CD14-positive monocyte (primary cell): ENCODE results near the gene STEAP4. TPM values are rescaled to one million over a fixed set of nuclear protein-coding genes. Genes with fewer than 3 reads are reported as not detected.
A peak's percentile ranks its signal among the peaks of the same experiment; 100 is the strongest.

Experiments used
- DNase-seq, 3 donors: peaks; one replicate each; pipeline ENCODE4 v3.0.0-alpha.2; 2011 to 2022
- H2AFZ ChIP-seq: 2 replicates; pipeline ENCODE4 v1.6.0; 2012; ENCODE audit warnings: mild to moderate bottlenecking, low read depth, low read length, inconsistent platforms; ENCODE audit not compliant: insufficient read depth, poor library complexity, severe bottlenecking
- H3K27ac ChIP-seq, 2 donors: 1 replicate in 1 of 2; 2 replicates in 1 of 2; pipeline ENCODE4 v1.5.1; 2012 to 2013; ENCODE audit warnings: low read length in 2 of 2, control low read depth in 1 of 2, inconsistent platforms in 1 of 2, low read depth in 1 of 2, mild to moderate bottlenecking in 1 of 2
- H3K27me3 ChIP-seq, 2 donors: one replicate each; pipeline versions ENCODE4 v1.6.0 to v1.6.1; 2011 to 2013; ENCODE audit warnings: low read length in 2 of 2; ENCODE audit not compliant: control insufficient read depth in 2 of 2, insufficient read depth in 2 of 2
- H3K36me3 ChIP-seq, 2 donors: replicated peaks in 1 of 2; 1 replicate in 1 of 2; 2 replicates in 1 of 2; pipeline versions ENCODE4 v1.5.1 to v1.6.1; 2012 to 2013; ENCODE audit warnings: low read length in 2 of 2, control low read depth in 1 of 2, inconsistent platforms in 1 of 2, mild to moderate bottlenecking in 1 of 2; ENCODE audit not compliant: insufficient read depth in 2 of 2, control insufficient read depth in 1 of 2
- H3K4me1 ChIP-seq, 2 donors: 1 replicate in 1 of 2; 2 replicates in 1 of 2; pipeline versions ENCODE4 v1.5.1 to v1.6.1; 2012 to 2013; ENCODE audit warnings: low read length in 2 of 2, control low read depth in 1 of 2, inconsistent platforms in 1 of 2, mild to moderate bottlenecking in 1 of 2, moderate library complexity in 1 of 2; ENCODE audit not compliant: insufficient read depth in 2 of 2, control insufficient read depth in 1 of 2
- H3K4me2 ChIP-seq: replicated peaks from 2 replicates; pipeline ENCODE3; 2012; ENCODE audit warnings: low read length, moderate library complexity, mild to moderate bottlenecking; ENCODE audit not compliant: poor library complexity, severe bottlenecking; ENCODE audit errors: extremely low read depth
- H3K4me3 ChIP-seq, 3 experiments: fragments of 200-600 bp in 1 of 3; sonication (generic) in 1 of 3; replicated peaks in 1 of 3; 1 replicate in 2 of 3; 2 replicates in 1 of 3; pipeline ENCODE4 v1.5.1; 2011 to 2013; ENCODE audit warnings: low read length in 3 of 3, mild to moderate bottlenecking in 3 of 3, control low read depth in 2 of 3, low read depth in 2 of 3, inconsistent platforms in 1 of 3, moderate library complexity in 1 of 3
- H3K79me2 ChIP-seq: 2 replicates; pipeline ENCODE4 v1.6.0; 2012; ENCODE audit warnings: mild to moderate bottlenecking, control low read depth, inconsistent platforms, low read length, moderate library complexity; ENCODE audit not compliant: insufficient read depth
- H3K9ac ChIP-seq: 2 replicates; pipeline ENCODE4 v1.6.0; 2017; ENCODE audit warnings: low read length, mild to moderate bottlenecking; ENCODE audit not compliant: insufficient read depth, poor library complexity, severe bottlenecking
- H3K9me3 ChIP-seq, 2 donors: replicated peaks in 1 of 2; 1 replicate in 1 of 2; 2 replicates in 1 of 2; pipeline versions ENCODE4 v1.5.1 to v1.6.1; 2012 to 2013; ENCODE audit warnings: low read length in 2 of 2, control low read depth in 1 of 2; ENCODE audit not compliant: control insufficient read depth in 1 of 2, insufficient read depth in 1 of 2
- H4K20me1 ChIP-seq: 2 replicates; pipeline ENCODE4 v1.6.0; 2012; ENCODE audit warnings: mild to moderate bottlenecking, low read length, control low read depth, moderate library complexity; ENCODE audit not compliant: insufficient read depth
- H3K27ac Mint-ChIP-seq, 7 donors: one replicate each; pipeline ENCODE4 v1.8.0; 2020; ENCODE audit warnings: mild to moderate bottlenecking in 7 of 7, mixed read lengths in 7 of 7, moderate library complexity in 6 of 7, inconsistent platforms in 2 of 7
- H3K27me3 Mint-ChIP-seq, 3 donors: one replicate each; pipeline ENCODE4 v1.8.0; 2021 to 2022; ENCODE audit warnings: low read depth in 3 of 3, mild to moderate bottlenecking in 3 of 3, mixed read lengths in 3 of 3, moderate library complexity in 3 of 3, inconsistent platforms in 1 of 3
- H3K36me3 Mint-ChIP-seq, 2 donors: one replicate each; pipeline ENCODE4 v1.8.0; 2020; ENCODE audit warnings: mixed read lengths in 2 of 2, inconsistent platforms in 1 of 2, mild to moderate bottlenecking in 1 of 2
- H3K4me1 Mint-ChIP-seq: one replicate; pipeline ENCODE4 v1.8.0; 2020; ENCODE audit warnings: mild to moderate bottlenecking, mixed read lengths
- H3K4me3 Mint-ChIP-seq, 2 donors: one replicate each; pipeline ENCODE4 v1.8.0; 2020; ENCODE audit warnings: mild to moderate bottlenecking in 2 of 2, mixed read lengths in 2 of 2, moderate library complexity in 1 of 2
- H3K9me3 Mint-ChIP-seq, 7 donors: one replicate each; pipeline ENCODE4 v1.8.0; 2020 to 2022; ENCODE audit warnings: mixed read lengths in 7 of 7, mild to moderate bottlenecking in 6 of 7, moderate library complexity in 6 of 7, inconsistent platforms in 2 of 7
- CTCF ChIP-seq: fragments of 200-600 bp; IDR thresholded peaks from one replicate; pipeline ENCODE4 v1.8.0; 2022; ENCODE audit warnings: antibody characterized with exemption, mild to moderate bottlenecking
- WGBS: methylation state at CpG from one replicate; pipeline ENCODE4 v1.1.5; 2013; ENCODE audit warnings: missing lambda C conversion rate; ENCODE audit not compliant: insufficient coverage; 5-methylcytosine and 5-hydroxymethylcytosine counted together
- intact Hi-C, 2 donors: fragments of 100-400 bp; cut with micrococcal nuclease; formaldehyde crosslinking; loops; one replicate each; pipeline versions ENCODE4 v1.15.0 to v1.15.1; 2023
- polyA plus RNA-seq, 3 donors: library from polyadenylated mRNA; depleted of rRNA in 1 of 3; unstranded in 2 of 3; stranded (reverse) in 1 of 3; fragments of 300-500 nt in 2 of 3; fragments of >200 nt in 1 of 3; fragmentation: Illumina TruSeq in 2 of 3; gene quantifications; 1 replicate in 2 of 3; 2 replicates in 1 of 3; pipeline ENCODE4 v1.2.3, GENCODE V29; 2012 to 2021

The STEAP4 gene
- polyA plus RNA-seq, 3 donors: 17.1 to 40.0 (median 26.2) TPM

GRCh38 chr7:88280801-88281200 is 25.9 kb downstream of the STEAP4 start:
- no peak overlapping the region for H3K27ac Mint-ChIP-seq
- Histone ChIP-seq H3K36me3 (peaks cover 14 to 34% of the 10 kb centered on the region in 2 donors), H3K9ac (no peak overlapping the region), H2AFZ (no peak overlapping the region), H3K27ac (no peak overlapping the region), H3K9me3 (no peaks in the 10 kb centered on the region), H3K4me1 (peaks cover 27 to 52% of the 10 kb centered on the region in 2 donors), H3K4me2 (no peak overlapping the region), H3K4me3 (no peak overlapping the region), H3K79me2 (no peaks in the 10 kb centered on the region), H4K20me1 (no peaks in the 10 kb centered on the region), H3K27me3 (no peaks in the 10 kb centered on the region)
- no peak for TF ChIP-seq CTCF
- H3K4me1 Mint-ChIP-seq: peaks cover 43% of the 10 kb centered on the region
- intact Hi-C loops: no loop called here
- H3K9me3 Mint-ChIP-seq: peaks cover 0 to 3% (median 0%) of the 10 kb centered on the region in 7 donors
- no peak overlapping the region for H3K4me3 Mint-ChIP-seq
- peaks cover 42 to 44% of the 10 kb centered on the region in 2 donors for H3K36me3 Mint-ChIP-seq
- no peak for DNase-seq
- no CpG with 5 or more reads among the region's 1 CpG for WGBS
- peaks cover 0 to 5% (median 3%) of the 10 kb centered on the region in 3 donors for H3K27me3 Mint-ChIP-seq

GRCh38 chr7:88279323-88279722 is 27.4 kb downstream of the STEAP4 start:
- no peak for TF ChIP-seq CTCF
- H3K36me3 ChIP-seq: peaks cover 14 to 34% of the 10 kb centered on the region in 2 donors
- peak overlapping the region; percentile 79 to 95 (median 91) for H3K27ac Mint-ChIP-seq
- no peak overlapping the region for H3K4me2 ChIP-seq
- peaks cover 41 to 42% of the 10 kb centered on the region in 2 donors for H3K36me3 Mint-ChIP-seq
- no peak overlapping the region for H2AFZ ChIP-seq
- no peaks in the 10 kb centered on the region for H4K20me1 ChIP-seq
- intact Hi-C loops: loop anchor here in 1 of 2 donors (5.0 to 10.0 kb wide), 2 partner anchors 33 to 55 kb away; partner anchors contain the start of gene SRI
- H3K27me3 Mint-ChIP-seq: peaks cover under 1 to 2% (median 1%) of the 10 kb centered on the region in 3 donors
- H3K4me1 ChIP-seq: peaks cover 27 to 53% of the 10 kb centered on the region in 2 donors
- DNase-seq: no peak
- peaks cover 0 to 3% (median 0%) of the 10 kb centered on the region in 7 donors for H3K9me3 Mint-ChIP-seq
- WGBS: 100% methylated on average over 1 of the region's 3 CpGs
- H3K27me3 ChIP-seq: no peaks in the 10 kb centered on the region
- no peaks in the 10 kb centered on the region for H3K79me2 ChIP-seq
- no peaks in the 10 kb centered on the region for H3K9me3 ChIP-seq
- H3K4me1 Mint-ChIP-seq: peaks cover 45% of the 10 kb centered on the region
- peak overlapping the region; percentile 9 to 70 for H3K27ac ChIP-seq
- peak overlapping the region in 1 of 3 experiments; percentile 21 for H3K4me3 ChIP-seq
- H3K4me3 Mint-ChIP-seq: no peak overlapping the region
- no peak overlapping the region for H3K9ac ChIP-seq
